ENCODE measurements around the gene PPM1E. TPM values are rescaled to one million over a fixed set of nuclear protein-coding genes. Genes with fewer than 3 reads are reported as not detected.

Gene PPM1E
- total and polyA plus RNA-seq, 2 experiments from 2014 or later = not detected

DNA sequence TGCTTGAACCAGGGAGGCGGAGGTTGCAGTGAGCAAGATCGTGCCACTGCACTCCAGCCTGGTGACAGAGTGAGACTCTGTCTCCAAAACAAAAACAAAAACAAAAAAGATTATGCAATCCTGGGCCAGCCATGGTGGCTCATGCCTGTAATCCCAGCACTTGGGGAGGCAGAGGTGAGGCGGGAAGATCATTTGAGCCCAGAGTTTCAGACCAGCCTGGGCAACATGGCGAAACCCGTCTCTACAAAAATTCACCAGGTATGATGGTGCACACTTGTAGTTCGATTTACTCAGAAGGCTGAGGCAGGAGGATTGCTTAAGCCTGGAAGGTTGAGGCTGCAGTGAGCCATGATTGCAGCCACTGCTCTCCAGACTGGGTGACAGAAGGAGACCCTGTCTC, 109.6 kb downstream of the PPM1E start:
- Histone ChIP-seq H3K79me2 (ENCODE audit: insufficient read depth) (no peaks in the 10 kb centered on the region), H3K9me3 (ENCODE audit: low read depth) (no peaks in the 10 kb centered on the region), H4K20me1 (ENCODE audit: insufficient read depth) (no peaks in the 10 kb centered on the region), H3K9me2 (ENCODE audit: insufficient read depth) (no peaks in the 10 kb centered on the region), H3K27me3 (replicated peaks; ENCODE audit: insufficient read depth) (no peaks in the 10 kb centered on the region), H3K4me2 (ENCODE audit: unreplicated experiment) (no peak overlapping the region), H3K4me3 (no peak overlapping the region), H3K9ac (no peak overlapping the region), H3K27ac (no peak overlapping the region), H3F3A (ENCODE audit: insufficient read depth) (no peaks in the 10 kb centered on the region), H3K36me3 (ENCODE audit: low read depth) (no peaks in the 10 kb centered on the region), H2AFZ (no peak overlapping the region), H3K4me1 (ENCODE audit: insufficient read depth) (no peaks in the 10 kb centered on the region)
- in situ Hi-C loops (cut with MboI) = no loop called here
- TF ChIP-seq EZH2phosphoT487 (IDR thresholded peaks at IDR 0.05; ENCODE audit: insufficient read depth, low read depth) (no peak), EZH2 (IDR thresholded peaks at IDR 0.05; ENCODE audit: insufficient read depth, poor library complexity, severe bottlenecking) (no peak)
- WGBS, 2 experiments (ENCODE audit: low coverage in 1 of 2, low lambda C conversion rate in 2 of 2, missing lambda C conversion rate in 2 of 2) = 37 to 44% methylated on average over 6 of the region's 6 CpGs
- DNase-seq = no peak

DNA sequence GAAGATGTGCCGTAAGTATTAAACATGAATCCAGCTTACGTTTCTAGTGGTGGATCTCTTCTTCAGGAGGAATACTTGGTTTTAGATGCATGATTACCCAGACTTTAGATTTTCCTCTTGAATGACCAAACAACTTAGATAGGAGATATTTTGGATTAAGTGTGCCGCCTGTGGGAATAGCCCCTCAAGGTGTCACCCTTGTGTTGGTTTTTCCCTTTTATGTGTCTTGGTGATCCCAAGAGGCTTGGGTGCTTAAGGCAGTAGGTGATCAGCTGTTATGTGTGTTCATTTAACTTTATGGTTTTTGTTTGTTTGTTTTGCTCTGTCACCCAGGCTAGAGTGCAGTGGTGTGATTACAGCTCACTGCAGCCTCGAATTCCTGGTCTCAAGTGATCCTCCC, 115.1 kb downstream of the PPM1E start:
- peaks cover 4% of the 10 kb centered on the region for H3K27me3 ChIP-seq (replicated peaks; ENCODE audit: insufficient read depth)
- DNase-seq = no peak

DNA sequence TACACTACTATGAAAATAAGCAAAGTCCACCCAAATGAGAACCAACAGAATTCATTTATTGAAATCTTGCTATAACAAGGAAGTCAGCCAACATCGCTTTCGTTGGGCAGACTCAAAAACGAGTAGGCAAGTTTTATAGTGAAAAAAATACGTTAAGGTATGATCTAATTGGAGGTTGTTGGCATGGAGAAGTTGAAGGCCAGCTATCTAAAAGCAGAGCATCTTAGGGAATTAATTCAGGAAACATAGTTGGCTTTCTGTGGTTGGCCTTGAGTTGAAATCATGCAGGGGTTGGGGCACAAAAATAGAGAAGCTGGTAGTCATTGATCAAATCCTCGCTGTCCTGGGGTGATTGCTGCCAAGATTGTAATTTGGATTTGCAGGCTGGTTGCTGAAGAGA, 118.3 kb downstream of the PPM1E start:
- TF ChIP-seq EZH2 (IDR thresholded peaks at IDR 0.05; ENCODE audit: insufficient read depth, poor library complexity, severe bottlenecking) (no peak), EZH2phosphoT487 (IDR thresholded peaks at IDR 0.05; ENCODE audit: insufficient read depth, low read depth) (no peak)
- Histone ChIP-seq H3K79me2 (ENCODE audit: insufficient read depth) (no peaks in the 10 kb centered on the region), H3F3A (ENCODE audit: insufficient read depth) (no peaks in the 10 kb centered on the region), H3K36me3 (ENCODE audit: low read depth) (no peaks in the 10 kb centered on the region), H2AFZ (no peak overlapping the region), H3K27me3 (replicated peaks; ENCODE audit: insufficient read depth) (peaks cover 5% of the 10 kb centered on the region), H3K9ac (no peak overlapping the region), H3K9me2 (ENCODE audit: insufficient read depth) (no peaks in the 10 kb centered on the region), H3K4me2 (ENCODE audit: unreplicated experiment) (no peak overlapping the region), H3K27ac (no peak overlapping the region), H3K9me3 (ENCODE audit: low read depth) (no peaks in the 10 kb centered on the region), H3K4me3 (no peak overlapping the region), H3K4me1 (ENCODE audit: insufficient read depth) (no peaks in the 10 kb centered on the region), H4K20me1 (ENCODE audit: insufficient read depth) (no peaks in the 10 kb centered on the region)
- in situ Hi-C loops (cut with MboI) = no loop called here
- DNase-seq = no peak
- 28 to 31% methylated on average over 5 of the region's 5 CpGs for WGBS, 2 experiments (ENCODE audit: low coverage in 1 of 2, low lambda C conversion rate in 2 of 2, missing lambda C conversion rate in 2 of 2)

More for the DNA sequence above, 115.1 kb downstream of the PPM1E start:
- Histone ChIP-seq H3K4me2 (ENCODE audit: unreplicated experiment) (no peak overlapping the region), H3K9me2 (ENCODE audit: insufficient read depth) (no peaks in the 10 kb centered on the region), H3K4me1 (ENCODE audit: insufficient read depth) (no peaks in the 10 kb centered on the region), H3K9ac (no peak overlapping the region), H2AFZ (no peak overlapping the region), H3K27ac (no peak overlapping the region), H3K79me2 (ENCODE audit: insufficient read depth) (no peaks in the 10 kb centered on the region), H3K9me3 (ENCODE audit: low read depth) (no peaks in the 10 kb centered on the region), H3F3A (ENCODE audit: insufficient read depth) (no peaks in the 10 kb centered on the region), H3K36me3 (ENCODE audit: low read depth) (no peaks in the 10 kb centered on the region), H4K20me1 (ENCODE audit: insufficient read depth) (no peaks in the 10 kb centered on the region), H3K4me3 (no peak overlapping the region)
- TF ChIP-seq EZH2 (IDR thresholded peaks at IDR 0.05; ENCODE audit: insufficient read depth, poor library complexity, severe bottlenecking) (no peak), EZH2phosphoT487 (IDR thresholded peaks at IDR 0.05; ENCODE audit: insufficient read depth, low read depth) (no peak)
- in situ Hi-C loops (cut with MboI) = no loop called here
- 61 to 62% methylated on average over 4 of the region's 4 CpGs for WGBS, 2 experiments (ENCODE audit: low coverage in 1 of 2, low lambda C conversion rate in 2 of 2, missing lambda C conversion rate in 2 of 2)

DNA sequence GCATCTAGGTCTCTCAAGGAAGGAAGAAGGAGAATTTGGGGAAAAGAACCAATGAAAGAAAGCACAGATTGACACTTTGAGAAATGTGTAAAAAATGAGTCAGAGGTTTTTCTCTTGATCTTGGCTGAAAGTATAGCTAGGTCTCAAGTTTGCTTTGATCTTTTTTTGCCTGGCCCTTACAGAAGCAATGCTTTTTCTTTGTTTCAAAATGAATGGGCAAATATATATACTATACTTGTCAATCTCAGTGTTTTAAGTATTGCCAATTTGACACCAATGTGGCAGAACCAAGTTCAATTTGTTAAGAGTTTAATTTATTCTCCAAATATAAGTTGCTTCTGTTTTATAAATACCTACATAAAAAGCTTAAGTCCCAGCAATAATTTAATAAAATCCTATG, 119.6 kb downstream of the PPM1E start:
- Histone ChIP-seq H3K36me3 (ENCODE audit: low read depth) (no peaks in the 10 kb centered on the region), H3K9ac (no peak overlapping the region), H4K20me1 (ENCODE audit: insufficient read depth) (no peaks in the 10 kb centered on the region), H3K27me3 (replicated peaks; ENCODE audit: insufficient read depth) (peaks cover 5% of the 10 kb centered on the region), H3K4me3 (no peak overlapping the region), H3K9me2 (ENCODE audit: insufficient read depth) (no peaks in the 10 kb centered on the region), H3F3A (ENCODE audit: insufficient read depth) (no peaks in the 10 kb centered on the region), H3K79me2 (ENCODE audit: insufficient read depth) (no peaks in the 10 kb centered on the region), H3K4me2 (ENCODE audit: unreplicated experiment) (no peak overlapping the region), H3K27ac (no peak overlapping the region), H3K9me3 (ENCODE audit: low read depth) (no peaks in the 10 kb centered on the region), H3K4me1 (ENCODE audit: insufficient read depth) (no peaks in the 10 kb centered on the region), H2AFZ (no peak overlapping the region)
- in situ Hi-C loops (cut with MboI) = no loop called here
- TF ChIP-seq EZH2phosphoT487 (IDR thresholded peaks at IDR 0.05; ENCODE audit: insufficient read depth, low read depth) (no peak), EZH2 (IDR thresholded peaks at IDR 0.05; ENCODE audit: insufficient read depth, poor library complexity, severe bottlenecking) (no peak)
- DNase-seq = no peak

DNA sequence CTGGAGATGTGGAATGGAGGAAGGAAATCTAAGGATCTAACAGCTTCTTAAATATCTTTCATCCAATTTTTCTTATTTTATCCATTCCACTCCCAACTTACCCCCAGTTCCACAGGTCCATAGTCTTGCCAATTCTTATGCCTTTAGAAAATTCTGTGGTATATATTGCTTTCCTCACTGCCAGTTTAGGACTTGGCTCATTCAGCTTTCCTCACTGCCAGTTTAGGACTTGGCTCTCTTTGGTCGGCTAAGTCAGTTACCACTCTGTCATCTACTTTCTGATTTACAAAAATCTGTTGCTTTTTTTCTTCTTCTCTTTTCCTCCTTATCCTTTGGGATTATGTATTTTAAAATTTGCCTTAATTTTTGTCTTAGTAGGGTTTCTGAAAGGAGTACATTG, 128.5 kb downstream of the PPM1E start:
- Histone ChIP-seq H3K4me1 (ENCODE audit: insufficient read depth) (no peaks in the 10 kb centered on the region), H3F3A (ENCODE audit: insufficient read depth) (no peaks in the 10 kb centered on the region), H3K79me2 (ENCODE audit: insufficient read depth) (no peaks in the 10 kb centered on the region), H3K4me2 (ENCODE audit: unreplicated experiment) (no peak overlapping the region), H3K9ac (no peak overlapping the region), H3K4me3 (no peak overlapping the region), H3K9me3 (ENCODE audit: low read depth) (no peaks in the 10 kb centered on the region), H4K20me1 (ENCODE audit: insufficient read depth) (no peaks in the 10 kb centered on the region), H3K9me2 (ENCODE audit: insufficient read depth) (no peaks in the 10 kb centered on the region), H2AFZ (no peak overlapping the region), H3K36me3 (ENCODE audit: low read depth) (no peaks in the 10 kb centered on the region), H3K27ac (no peak overlapping the region), H3K27me3 (replicated peaks; ENCODE audit: insufficient read depth) (no peaks in the 10 kb centered on the region)
- TF ChIP-seq EZH2phosphoT487 (IDR thresholded peaks at IDR 0.05; ENCODE audit: insufficient read depth, low read depth) (no peak), EZH2 (IDR thresholded peaks at IDR 0.05; ENCODE audit: insufficient read depth, poor library complexity, severe bottlenecking) (no peak)
- WGBS, 2 experiments (ENCODE audit: low coverage in 1 of 2, low lambda C conversion rate in 2 of 2, missing lambda C conversion rate in 2 of 2) = 37 to 48% methylated on average over 1 of the region's 1 CpG
- DNase-seq = no peak
- in situ Hi-C loops (cut with MboI) = no loop called here
